Activated naive CD4-positive, alpha-beta T cell (primary cell): ENCODE measurements around the gene FCN2.

ENCODE experiments used
- DNase-seq, 4 experiments: peaks; one replicate each; lab custom pipeline; 2025; lab: John Stamatoyannopoulos, UW

FCN2 gene

DNA sequence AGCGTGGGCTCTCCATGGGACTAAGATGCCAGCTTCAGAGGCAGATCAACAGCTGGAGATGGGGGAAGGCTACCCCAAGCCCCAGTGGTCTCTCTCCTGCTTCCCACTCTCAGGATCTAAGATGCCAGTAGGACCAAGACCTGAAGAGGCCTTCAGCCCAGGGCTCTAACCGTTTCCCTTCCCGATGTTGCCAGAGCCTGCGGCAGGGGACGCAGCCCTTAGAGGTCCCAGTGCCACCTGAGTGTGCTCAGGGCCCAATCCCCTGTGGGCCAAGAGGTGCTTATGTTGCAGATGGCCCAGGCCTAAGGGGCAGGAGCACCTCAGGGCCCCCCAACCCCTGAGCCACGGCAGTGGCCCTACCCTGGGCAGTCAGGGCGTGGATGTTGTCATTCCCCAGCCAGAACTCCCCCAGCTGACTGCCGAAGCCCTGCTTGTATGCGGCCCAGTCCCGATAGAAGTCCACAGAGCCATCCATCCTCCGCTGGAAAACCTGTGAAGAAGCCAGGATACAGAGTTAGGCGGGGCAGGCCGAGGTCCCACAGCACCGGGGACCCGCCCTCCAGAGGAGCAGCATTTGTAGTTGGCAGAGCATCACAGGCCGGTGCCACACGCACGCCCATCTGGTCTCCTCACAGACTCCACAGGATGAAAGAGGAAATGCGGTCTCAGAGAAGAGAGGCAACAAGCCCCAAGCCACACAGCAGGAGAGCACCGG lies 31.7 kb downstream of the FCN2 start:
- no peak for DNase-seq

DNA sequence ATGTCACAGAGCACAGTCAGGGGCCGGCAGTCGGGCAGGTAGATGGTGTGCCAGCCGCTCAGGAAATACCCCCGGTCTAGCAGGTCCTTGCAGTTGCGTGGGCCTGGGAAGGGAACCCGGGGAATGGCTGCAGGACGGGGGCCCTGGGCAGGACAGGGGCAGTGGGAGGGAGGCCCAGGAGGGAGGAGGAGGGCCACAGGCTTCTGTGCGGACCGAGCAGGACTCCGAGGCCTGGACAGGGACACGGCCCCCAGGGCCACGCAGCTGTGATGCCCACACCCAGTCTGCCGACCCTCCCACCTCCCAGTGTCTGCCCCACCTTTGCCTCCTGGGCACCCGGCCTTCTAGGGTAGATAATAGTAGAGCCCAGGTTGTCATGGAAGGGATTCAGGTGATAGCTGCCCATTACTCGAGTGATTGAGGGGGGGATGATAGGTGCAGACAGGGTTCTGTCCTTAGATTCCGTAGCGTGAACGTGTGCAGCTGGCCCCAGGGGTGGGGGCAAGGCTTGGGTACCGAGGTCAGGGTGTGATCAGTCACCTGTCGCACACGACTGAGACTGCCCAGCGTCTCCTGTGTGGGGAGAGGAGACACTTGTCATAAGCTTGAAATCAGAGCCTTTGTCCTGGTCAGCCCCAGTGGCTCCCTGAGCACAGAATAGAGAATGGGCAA lies 32.6 kb downstream of the FCN2 start:
- no peak for DNase-seq

DNA sequence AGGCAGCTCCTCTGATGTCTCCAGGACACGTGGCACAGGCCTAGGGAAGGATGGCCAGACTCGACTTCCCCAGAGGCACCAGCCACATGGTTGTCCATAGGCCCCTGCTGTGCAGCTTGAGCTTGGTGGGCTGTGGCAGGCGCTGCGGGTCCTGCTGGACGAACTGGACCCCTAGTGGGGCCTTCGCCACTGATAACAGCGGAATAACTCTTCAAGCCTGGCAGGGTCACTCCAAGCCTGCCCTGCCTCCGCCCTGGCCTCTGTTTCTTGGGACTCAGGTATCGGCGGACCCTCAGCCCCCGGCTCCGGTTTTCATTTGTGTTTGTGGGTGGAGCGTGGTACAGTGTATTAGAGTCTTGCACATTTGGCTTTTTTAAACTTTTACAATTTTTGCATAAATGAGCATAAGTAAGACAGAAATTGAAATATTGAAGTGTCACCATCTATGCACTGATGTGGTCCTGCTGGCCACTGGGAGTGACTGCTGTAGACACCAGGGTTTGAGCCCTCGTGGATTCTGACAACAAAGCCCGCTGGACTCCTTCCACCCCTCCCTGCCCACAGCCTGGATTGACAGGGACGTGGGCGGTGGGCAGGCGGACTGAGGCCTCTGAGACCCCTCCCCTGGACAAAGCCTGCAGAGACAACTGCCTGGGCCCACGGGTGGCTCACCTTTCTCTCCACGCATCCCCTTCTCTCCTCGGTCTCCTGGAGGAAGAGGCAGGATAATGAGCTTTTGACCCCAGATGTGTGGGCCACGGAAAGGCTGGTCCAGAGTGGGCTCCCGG lies 33.3 kb downstream of the FCN2 start:
- no peak for DNase-seq

DNA sequence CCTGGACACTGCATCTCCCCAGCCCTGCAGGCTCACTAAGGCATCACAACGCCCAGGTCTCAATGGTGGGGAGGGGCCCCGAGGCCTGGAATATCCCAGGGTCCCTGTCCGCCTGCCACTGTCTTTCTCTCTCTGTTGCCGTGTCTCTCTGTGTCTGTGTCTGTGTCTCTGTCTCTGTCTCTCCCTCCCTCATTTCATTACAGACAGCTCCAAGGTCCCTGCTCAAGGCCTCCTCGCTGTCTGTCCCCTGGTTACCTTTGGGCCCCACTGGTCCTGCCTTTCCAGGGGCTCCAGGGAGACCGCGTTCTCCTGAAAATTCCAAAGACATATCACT lies 33.9 kb downstream of the FCN2 start:
- no peak for DNase-seq

DNA sequence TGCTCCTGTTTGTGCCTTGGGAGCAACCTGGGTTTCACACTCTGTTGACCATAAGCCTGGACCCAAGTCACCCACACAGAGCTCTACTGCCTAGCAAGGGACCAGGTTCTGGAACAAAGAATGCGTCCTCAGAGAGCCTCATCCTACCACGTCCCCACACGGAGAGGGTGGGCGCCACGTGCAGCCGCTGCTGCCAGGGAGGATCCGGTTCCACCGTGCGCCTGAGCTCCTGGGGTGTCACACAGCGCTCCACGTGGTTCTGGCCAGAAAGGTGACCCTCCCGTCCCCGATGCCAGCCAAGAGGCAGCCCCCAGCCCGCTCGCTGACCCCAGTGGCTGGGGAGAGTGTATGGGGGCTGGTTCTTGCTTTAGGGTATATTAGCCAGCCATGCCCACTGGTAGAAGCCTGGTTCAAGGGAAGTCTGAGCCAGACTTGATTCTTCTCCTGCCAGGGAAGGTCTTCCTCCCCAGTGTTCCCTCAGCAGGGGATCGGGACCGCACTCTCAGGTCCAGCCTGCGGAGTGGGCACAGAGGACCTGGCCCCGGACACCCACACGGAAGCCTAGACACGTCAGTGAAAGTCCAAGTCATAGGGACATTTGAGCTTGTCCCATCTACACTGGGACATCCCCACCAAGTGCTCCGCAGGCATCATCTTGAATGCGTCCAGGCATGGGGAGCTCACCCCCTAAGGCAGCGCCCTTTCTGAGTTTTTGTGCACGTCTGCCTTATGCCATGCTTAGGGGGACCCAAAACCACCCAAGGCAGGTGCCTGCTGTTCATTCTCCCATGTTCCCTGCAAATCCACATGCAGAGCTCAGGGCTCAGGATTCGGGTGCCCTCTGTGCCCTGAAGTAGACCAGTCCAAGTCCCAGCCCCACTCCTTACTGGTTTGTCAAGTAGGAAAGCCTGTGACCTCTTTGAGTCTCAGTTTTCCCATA lies 34.7 kb downstream of the FCN2 start:
- no peak for DNase-seq

DNA sequence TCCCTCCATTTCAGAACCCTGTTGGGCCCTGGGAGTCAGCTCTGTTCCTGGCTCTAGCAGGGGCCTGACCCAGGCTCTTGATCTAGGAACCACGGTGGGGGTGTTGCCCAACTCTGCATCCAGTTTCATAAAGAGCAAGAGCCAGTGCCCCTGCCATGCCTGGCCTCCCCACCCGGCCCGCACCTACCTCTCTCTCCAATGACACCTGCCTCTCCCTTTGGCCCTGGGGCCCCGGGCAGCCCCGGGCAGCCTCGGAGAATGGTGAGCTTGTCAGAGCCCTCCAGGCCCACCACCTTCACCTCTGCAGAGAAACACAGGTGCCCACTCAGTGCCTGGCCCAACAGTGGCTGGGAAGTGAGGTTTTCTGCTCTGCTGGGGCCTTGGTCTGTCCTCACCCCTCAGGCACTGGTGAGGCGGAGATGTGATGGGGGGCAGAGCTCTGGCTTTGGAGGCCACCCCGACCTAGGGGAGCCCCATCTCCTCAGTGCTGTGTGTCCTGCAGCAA lies 35.6 kb downstream of the FCN2 start:
- DNase-seq: no peak

DNA sequence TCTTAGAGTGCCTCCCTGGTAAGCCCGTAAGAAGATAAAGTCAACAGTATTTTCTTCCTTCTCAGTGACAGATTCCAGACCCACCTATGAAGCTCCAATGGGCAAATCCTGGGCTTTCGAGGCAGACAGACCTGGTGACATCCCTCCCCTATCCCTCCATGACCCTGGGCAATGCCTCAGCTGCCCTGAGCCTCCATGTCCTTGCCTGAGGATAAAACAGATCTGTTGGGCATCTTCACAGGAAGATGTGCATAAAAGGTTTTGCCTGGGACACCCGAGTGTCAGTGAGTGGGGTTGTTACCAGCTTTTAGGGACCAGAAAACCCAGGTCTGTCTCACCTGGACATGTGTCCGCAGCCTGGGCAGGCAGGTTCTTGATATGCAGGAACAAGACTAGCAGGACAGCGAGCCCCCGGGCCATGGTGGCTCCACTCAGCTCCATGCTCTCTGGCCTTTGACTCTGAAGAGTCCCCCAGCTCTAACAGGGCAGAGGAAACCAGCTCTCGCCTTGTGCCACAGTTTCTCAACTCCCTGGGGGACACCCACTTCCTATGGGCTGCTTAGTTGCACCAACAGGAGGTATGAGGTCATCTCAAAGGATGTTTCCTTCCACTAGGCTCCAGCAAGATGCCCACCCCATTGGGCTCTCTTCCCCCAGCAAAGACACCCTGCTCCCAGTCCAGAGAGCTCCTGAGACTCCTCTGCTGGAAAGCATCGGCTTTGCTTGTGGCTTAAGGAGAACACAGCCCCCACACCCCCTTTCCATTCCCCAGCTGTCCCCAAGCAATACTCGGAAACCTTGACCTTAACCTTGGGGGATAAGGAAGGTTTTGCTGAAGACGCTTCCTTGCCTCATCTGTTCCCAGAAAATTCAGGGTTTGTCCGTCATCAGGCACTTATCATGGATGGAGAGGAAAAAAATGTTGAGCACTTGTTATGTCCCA lies 37.1 kb downstream of the FCN2 start, which contains the start of gene FCN1:
TSS of gene FCN1 (minus strand) at position 482 of the 943 bp plus-strand sequence. CDS start at position 441, 41 bp downstream.
- no peak for DNase-seq

DNA sequence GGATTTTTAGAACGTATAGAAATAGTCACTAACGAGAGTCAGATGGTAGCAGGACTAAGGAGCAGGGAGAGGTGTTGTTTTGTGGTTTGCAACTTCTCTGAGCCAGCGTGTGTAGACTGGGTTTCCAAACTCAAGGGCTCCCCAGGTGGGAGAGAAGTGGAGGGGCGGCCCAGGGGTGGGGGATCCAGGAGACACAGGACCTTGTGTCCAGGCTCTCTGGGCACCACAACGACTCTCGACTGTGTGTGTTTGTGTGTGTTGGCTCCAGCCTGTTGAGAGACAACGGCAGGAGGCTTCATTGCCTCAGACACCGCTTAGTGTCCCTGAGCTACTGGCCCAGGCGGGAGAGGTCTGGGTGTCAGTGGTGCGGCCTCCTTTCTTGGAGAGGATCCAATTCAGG lies 38.0 kb downstream of the FCN2 start:
- DNase-seq: no peak

DNA sequence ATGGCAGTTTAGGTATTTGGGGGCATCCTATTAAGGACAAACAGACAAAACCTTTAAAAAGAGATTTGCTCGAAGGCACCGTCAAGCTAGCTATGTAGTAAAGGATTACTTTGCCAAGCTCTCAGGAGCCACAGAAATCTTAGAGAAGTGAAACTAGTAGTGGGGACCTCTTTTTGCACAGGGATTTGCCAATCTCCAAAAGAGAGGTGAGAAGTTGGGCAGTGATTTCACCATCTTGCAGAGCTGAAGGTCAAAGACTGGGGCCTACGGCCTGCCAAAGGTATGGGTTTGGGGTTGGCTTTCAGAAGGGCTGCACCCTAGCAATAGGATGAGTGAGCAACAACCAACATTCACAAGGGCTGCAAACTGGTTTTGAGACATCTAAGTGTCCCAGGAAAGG lies 38.7 kb downstream of the FCN2 start:
- no peak for DNase-seq

DNA sequence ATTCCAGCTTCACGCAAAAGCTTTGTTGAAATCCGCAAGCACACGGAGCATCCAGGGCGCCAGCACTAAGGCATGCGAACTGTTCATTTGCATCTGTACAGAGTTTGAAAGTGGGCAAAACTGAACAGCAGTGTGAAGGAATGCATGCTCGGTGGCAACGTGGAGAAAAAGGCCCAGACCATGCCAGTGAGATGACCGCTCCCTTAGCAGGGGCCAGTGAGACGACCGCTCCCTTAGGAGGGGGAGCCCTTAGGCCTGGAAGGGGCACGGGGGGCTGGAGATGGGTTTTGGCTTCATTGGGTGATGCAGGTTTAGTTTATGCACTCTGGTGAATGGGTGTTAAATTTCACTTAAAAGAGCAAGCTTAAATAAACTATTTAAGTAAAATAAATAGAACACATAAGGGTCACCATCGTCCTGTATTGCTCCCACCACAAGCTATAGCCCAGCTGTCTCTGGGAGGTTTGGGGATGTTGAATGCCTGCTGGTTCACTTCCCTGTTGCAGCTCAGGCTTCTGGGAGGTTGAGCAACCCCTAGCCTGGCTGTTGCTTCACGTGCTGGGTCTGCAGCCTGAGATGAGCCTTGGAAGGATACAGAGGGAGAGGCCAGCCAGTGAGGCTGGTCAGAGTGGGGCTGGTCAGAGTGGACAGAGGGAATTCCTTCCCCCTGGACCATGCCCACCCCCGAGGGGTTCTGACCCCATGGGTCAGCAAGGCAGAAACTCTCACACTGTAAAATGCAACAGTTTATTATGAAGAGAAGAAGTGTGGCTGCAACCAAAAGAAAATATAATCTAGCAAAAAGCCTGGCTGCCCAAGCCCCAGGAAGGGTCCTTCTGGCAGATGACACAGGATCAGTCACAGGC lies 41.7 kb downstream of the FCN2 start:
- no peak for DNase-seq

DNA sequence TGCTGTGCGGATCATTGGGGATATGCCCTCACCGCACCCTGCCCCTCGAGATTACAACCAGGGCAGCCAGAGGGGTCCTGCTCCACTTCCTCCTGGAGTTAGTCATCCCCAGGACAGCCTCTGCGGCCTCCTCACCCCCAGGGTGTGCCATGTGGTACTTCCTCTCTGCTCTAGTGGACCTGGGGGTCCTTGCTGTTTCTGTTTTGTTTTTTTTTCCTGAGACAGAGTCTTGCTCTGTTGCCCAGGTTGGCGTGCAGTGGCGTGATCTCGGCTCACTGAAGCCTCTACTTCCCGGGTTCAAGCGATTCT lies 42.3 kb downstream of the FCN2 start:
- no peak for DNase-seq

DNA sequence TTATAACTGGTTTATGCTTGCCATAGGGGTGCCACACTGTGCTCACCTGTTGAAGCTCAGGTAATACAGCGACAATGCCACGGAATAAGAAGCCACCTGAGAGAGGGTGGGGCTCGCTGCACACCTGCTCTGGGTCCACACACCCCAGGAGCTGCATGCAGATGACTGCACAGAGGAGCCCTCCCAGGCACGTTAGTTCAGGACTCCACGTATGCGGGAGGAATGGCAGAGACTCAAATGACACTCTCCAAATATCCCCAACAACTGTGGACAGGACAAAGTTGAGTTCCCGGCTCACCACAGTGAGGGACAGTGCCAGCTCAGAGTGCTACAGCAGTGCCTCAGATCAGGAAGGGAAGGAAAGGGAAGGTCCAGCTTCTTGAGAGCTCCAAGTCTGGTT lies 42.9 kb downstream of the FCN2 start:
- DNase-seq: no peak

DNA sequence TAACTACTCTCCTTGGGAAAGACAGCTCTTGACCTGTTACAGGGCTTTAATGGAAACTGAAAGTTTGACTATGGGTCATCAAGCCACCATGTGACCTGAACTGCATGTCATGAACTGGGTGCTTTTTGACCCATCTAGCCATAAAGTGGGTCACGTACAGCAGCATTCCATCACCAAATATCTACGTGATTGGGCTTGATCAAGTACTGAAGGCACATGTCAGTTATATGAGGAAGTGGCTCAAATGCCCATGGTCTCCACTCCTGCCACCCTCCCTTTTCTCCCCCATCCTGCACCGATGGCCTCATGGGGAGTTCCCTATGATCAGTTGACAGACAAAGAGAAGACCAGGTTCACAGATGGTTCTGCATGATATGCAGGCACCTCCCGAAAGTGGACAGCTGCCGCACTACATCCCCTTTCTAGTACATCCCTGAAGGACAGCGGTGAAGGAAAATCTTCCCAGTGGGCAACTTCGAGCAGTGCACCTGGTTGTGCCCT lies 44.5 kb downstream of the FCN2 start:
- DNase-seq: no peak

DNA sequence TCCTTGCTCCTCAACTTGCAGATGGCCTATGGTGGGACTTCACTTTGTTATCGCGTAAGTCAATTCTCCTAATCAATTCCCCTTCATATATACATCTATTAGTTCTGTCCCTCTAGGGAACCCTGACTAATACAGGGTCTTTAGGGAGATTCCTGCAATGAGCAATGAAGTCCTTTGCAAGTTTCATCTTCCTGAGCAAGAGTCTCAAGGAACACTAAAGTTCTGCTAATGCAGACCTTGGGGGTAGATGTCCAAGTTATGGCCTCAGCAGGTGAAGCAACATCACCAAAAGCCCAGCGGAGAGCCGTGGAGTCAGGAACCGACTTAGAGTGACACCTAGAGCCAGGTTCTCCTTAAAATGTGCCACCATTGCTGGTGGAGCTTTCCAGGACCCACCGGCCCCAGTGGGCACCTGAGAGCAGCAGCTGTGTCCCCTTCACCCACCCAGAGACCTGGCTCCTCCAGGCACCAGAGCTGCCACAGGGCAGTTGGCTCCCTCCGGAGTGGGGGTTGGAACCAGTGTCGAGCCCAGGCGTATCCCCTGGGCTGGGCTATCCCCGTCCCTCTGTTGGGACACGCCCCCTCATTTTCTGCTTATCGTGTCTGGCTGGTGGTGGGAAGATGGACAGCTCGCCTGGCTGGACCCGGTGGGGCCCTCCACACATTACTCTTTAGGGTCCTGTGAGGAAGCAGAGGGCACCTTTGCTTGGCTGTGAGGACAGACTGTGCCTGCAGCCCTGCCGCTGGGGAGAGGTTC lies 48.0 kb downstream of the FCN2 start:
- DNase-seq: no peak

DNA sequence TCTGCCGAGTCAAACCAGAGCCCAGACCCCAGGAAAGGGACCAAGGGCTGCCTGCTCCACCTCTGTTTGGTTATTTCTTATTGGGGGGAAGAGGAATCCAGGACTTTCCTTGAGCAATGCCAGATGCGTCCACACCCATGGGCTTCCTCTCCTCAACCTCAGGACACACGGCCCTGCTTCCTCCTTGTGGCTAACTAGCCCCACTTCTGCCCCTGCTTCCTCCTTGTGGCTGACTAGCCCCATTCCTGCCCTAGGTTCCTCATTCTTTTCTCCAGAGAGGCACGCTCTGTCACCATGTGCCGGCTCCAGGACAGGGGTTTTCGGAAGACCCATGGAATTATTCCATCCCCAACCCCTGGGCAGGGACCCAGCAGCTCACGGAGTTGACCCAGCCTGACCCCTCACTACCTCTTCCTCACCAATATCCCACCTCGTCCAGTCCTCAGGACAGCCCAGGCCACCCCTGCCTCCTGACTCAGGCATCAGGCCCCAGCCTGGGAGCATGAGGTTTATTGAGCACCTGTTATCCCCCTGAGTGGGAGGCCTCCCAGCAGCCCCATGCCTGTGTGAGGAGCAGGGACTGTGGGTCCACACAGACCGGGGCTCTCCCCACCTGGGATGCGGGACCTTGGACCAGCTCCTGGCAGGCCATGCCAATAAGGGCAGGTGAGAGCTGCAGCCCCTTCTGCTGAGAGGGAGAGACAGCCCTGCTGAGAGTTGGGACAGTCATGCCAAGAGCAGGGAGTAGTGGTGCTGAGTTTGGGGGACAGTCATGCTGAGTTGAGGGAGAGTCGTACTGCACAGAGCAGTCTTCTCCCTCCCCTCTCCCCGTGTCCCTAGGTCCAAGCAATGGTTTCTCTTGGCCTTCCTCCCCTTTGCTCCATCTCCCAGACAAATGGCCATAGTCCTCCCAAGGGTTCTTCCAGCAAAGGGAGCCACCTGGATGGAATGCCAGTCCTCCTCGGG lies 48.9 kb downstream of the FCN2 start:
- no peak for DNase-seq

DNA sequence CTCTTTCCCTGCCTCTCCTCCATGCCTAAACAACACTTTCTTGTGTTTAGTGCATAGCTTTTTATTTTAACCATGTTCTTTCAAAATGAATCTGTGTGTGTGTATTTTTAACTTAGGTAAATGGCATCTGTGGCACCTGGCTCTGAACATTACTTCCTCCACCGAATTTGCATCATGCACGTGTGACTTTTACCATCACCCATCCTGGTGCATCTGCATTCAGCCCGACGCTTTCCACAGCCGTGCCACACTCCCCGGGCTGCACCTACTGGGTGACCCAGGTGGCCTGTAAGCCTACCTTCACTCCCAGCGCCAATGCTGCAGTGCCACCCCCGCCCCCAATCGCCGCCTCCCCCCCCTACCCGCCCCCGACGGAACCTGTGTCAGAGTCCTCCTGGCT lies 49.8 kb downstream of the FCN2 start:
- DNase-seq: no peak

DNA sequence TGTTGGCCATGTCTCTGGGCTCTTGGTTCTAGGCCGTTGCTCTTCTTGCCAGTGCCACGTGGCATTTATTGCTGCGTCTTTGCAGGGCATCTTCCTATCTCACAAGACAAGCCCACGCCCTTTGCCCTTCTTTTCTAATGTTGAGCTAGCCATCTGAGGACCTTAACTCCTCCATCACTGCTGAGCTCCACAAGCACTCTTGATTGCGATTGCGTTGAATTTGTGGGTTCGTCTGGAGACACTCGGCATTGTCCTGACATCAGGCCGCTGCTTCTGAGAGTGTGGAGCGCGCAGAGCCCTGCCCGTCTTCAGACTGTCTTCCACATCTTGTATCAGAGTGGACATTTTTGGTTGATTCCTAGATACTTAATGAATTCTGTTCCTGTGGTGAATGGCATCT lies 51.6 kb downstream of the FCN2 start:
- no peak for DNase-seq

DNA sequence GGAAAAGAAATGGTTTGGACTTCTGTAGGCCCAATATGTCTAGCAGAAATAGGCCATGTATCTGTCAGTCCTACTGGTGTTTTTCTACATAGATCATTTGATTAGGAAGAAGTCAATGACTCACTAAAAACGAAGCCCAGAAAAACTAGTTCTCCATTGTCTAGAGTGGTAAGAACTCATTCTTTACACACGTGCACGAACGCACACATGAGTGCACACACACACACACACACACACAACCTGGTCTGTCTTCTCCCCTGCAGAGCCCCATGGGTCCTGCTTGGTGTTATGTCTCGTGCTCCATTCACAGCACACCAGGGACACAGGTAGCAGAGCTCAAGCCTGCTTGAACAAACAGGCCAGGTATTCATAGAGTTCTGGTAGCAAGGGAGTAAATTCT lies 52.0 kb downstream of the FCN2 start:
- no peak for DNase-seq
